ENCODE results near the gene LYPLA2. TPM values are rescaled to one million over a fixed set of nuclear protein-coding genes. Genes with fewer than 3 reads are reported as not detected.
A peak's percentile ranks its signal among the peaks of the same experiment; 100 is the strongest.

LYPLA2 gene
- total RNA-seq, result 10 to 100 TPM; 57.0 to 59.2 TPM

- no peaks in the 10 kb centered on the region for H3K9me3 Mint-ChIP-seq
- peak; percentile 94 for DNase-seq
- H3K27me3 Mint-ChIP-seq, result no peaks in the 10 kb centered on the region
- H3K4me1 Mint-ChIP-seq (ENCODE audit: low read depth), result peaks cover 20% of the 10 kb centered on the region
- H3K36me3 Mint-ChIP-seq (ENCODE audit: low read depth), result peaks cover 35% of the 10 kb centered on the region
- ChIA-PET CTCF (interaction anchor here (0.9 to 4.1 kb wide), 6 partner anchors 10 to 87 kb away, joined by 4 to 14 read pairs (median 5); no protein-coding TSS in a partner anchor), POLR2A (interaction anchor here (0.6 to 16.5 kb wide), 8 partner anchors 10 to 183 kb away, joined by 3 to 168 read pairs (median 4); partner anchors contain the start of genes GALE, HMGCL, PITHD1 and PNRC2)
- TF ChIP-seq CTCF (IDR thresholded peaks at IDR 0.05), result no peak
- peak; percentile 89 for ATAC-seq
- peak within 1 kb of the TSS; percentile 99 for H3K4me3 Mint-ChIP-seq
- H3K27ac Mint-ChIP-seq, result peak within 1 kb of the TSS; percentile 96
- intact Hi-C loops (cut with micrococcal nuclease), result no loop called here
Measured at GRCh38 chr1:23790696-23791515, at the start of gene LYPLA2. TSS of gene LYPLA2 (plus strand) at chr1:23791145. CDS start at chr1:23792683, 1,538 bp downstream.

GRCh38 chr1:23741609-23742008, 49.3 kb upstream of the LYPLA2 start:
- ATAC-seq (no peak), DNase-seq (no peak)
- no peak overlapping the region for H3K4me3 Mint-ChIP-seq
- no peaks in the 10 kb centered on the region for H3K27me3 Mint-ChIP-seq
- no peaks in the 10 kb centered on the region for H3K9me3 Mint-ChIP-seq
- peaks cover 21% of the 10 kb centered on the region for H3K36me3 Mint-ChIP-seq (ENCODE audit: low read depth)
- peaks cover 28% of the 10 kb centered on the region for H3K4me1 Mint-ChIP-seq (ENCODE audit: low read depth)
- ChIA-PET POLR2A (interaction anchor here (1.1 kb wide), 1 partner anchor 40 kb away, joined by 3 read pairs; no protein-coding TSS in a partner anchor), CTCF (no interaction called here)
- intact Hi-C loops (cut with micrococcal nuclease), result loop anchor here (5.0 kb wide), 1 partner anchor 34 kb away; no protein-coding TSS in a partner anchor
- no peak for TF ChIP-seq CTCF (IDR thresholded peaks at IDR 0.05)
- no peak overlapping the region for H3K27ac Mint-ChIP-seq

GRCh38 chr1:23742670-23743286, 48.2 kb upstream of the LYPLA2 start:
- DNase-seq (peak; percentile 45), ATAC-seq (peak; percentile 45)
- POLR2A ChIA-PET, result interaction anchor here (0.7 to 5.3 kb wide), 8 partner anchors 11 to 51 kb away, joined by 3 to 31 read pairs (median 6); partner anchors contain the start of gene RPL11
- TF ChIP-seq CTCF (IDR thresholded peaks at IDR 0.05), result no peak
- Mint-ChIP-seq H3K4me1 (ENCODE audit: low read depth) (peaks cover 35% of the 10 kb centered on the region), H3K27ac (peak overlapping the region; percentile 83), H3K4me3 (peak overlapping the region; percentile 75), H3K27me3 (no peaks in the 10 kb centered on the region), H3K36me3 (ENCODE audit: low read depth) (peaks cover 24% of the 10 kb centered on the region), H3K9me3 (no peaks in the 10 kb centered on the region)
- intact Hi-C loops (cut with micrococcal nuclease), result loop anchor here (5.0 kb wide), 1 partner anchor 35 kb away; no protein-coding TSS in a partner anchor
- CTCF ChIA-PET, result interaction anchor here (1.5 to 2.8 kb wide), 2 partner anchors 43 to 51 kb away, joined by 3 to 11 read pairs; partner anchors contain the start of gene RPL11

- intact Hi-C loops (cut with micrococcal nuclease), result loop anchor here (5.0 kb wide), 1 partner anchor 36 kb away; no protein-coding TSS in a partner anchor
Measured at GRCh38 chr1:23743287-23744152, 47.4 kb upstream of the LYPLA2 start, which contains the start of gene ELOA. TSS of gene ELOA (plus strand) at chr1:23743471. CDS start at chr1:23743504, 33 bp downstream.

More at GRCh38 chr1:23743287-23744152, 47.4 kb upstream of the LYPLA2 start, which contains the start of gene ELOA:
- DNase-seq (peak; percentile 82), ATAC-seq (peak; percentile 96)
- TF ChIP-seq CTCF (IDR thresholded peaks at IDR 0.05), result no peak
- POLR2A ChIA-PET, result interaction anchor here (0.6 to 5.3 kb wide), 11 partner anchors 9 to 257 kb away, joined by 3 to 31 read pairs (median 5); partner anchors contain the start of genes PNRC2 and RPL11
- Mint-ChIP-seq H3K9me3 (no peaks in the 10 kb centered on the region), H3K36me3 (ENCODE audit: low read depth) (peaks cover 22% of the 10 kb centered on the region), H3K4me1 (ENCODE audit: low read depth) (peaks cover 42% of the 10 kb centered on the region), H3K27me3 (no peaks in the 10 kb centered on the region), H3K27ac (peak within 1 kb of the TSS; percentile 87), H3K4me3 (peak within 1 kb of the TSS; percentile 82)
- CTCF ChIA-PET, result interaction anchor here (0.7 to 3.0 kb wide), 6 partner anchors 11 to 426 kb away, joined by 3 to 15 read pairs (median 3); partner anchors contain the start of gene RPL11

Data from activated CD8-positive, alpha-beta T cell treated with anti-CD3 and anti-CD28 coated beads for 36 hours (primary cell).